ENCODE measurements around the gene AIPL1.

AIPL1 gene

DNA sequence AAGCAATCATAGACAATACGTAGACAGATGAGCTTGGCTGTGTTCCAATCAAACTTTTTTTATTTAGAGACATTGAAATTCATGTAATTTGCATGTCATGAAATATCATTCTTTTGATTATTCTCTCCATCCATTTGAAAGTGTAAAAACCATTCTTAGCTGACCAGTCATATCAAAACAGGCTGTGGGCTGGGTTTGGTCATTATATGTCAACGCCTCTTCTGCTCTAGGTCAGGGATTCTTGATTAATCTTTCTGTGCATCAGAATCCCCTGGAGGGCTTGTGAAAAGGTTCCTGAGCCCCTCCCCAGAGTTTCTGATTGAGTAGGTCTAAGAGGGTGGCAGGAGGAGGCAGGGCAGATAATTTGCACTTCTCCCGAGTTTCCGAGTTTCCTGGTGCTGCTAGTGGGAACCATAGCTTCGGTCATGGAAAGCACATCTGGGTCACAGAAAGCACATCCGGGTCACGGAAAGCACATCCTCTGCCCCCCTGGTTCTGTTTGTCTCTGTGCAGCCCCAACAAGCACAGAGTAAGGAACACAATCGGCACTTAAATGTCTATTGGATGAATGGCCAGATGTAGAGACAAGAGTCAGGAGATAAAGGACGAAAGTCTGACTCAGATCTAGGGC is 25.7 kb upstream of the AIPL1 start:
- TF ChIP-seq GATA3 (IDR thresholded peaks at IDR 0.05; ENCODE audit: low read depth, low read length) (no peak), GATA2 (IDR thresholded peaks at IDR 0.05; ENCODE audit: low read depth, low read length) (no peak)

GRCh38 chr17:6458460-6458950 is 23.6 kb upstream of the AIPL1 start:
- no peak for TF ChIP-seq GATA2 (IDR thresholded peaks at IDR 0.05; ENCODE audit: low read depth, low read length)
- no peak for TF ChIP-seq GATA3 (IDR thresholded peaks at IDR 0.05; ENCODE audit: low read depth, low read length)

DNA sequence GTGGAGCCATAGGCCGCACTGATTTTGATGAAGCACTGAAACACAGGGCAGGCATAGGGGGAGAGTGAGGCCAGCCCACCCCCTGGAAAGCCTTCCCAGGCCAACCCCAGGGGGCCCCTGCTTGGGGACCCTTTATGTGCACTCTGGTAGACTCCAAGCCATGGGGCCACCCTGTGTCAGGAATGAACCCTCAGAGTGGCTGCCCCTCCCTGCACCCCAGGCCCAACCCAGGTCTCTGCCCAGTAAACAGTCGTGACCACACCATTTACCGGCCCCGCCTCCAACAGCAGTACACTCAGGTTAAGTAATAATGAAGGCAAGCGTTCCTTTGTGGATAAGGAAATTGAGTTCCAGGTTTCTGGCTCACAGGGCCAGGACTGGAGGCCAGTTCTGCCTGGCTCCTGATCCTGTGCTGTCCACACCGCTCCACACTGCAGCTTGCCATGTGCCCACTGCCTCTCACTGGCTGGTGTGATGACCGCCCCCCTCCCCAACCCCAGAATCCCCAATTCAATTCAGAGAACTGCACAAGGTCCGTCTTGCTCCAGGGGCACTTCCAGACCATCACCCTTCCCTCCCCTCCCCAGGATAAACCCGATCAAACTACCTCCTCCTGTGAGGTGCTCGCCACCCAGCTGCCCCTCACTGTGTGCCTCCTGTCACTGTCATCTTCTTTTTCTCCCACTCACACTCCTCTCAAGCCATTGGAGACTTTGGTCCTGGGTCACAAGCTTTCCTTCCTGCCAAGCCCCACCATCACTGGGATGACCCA is 23.0 kb upstream of the AIPL1 start:
- TF ChIP-seq GATA2 (IDR thresholded peaks at IDR 0.05; ENCODE audit: low read depth, low read length) = no peak
- no peak for TF ChIP-seq GATA3 (IDR thresholded peaks at IDR 0.05; ENCODE audit: low read depth, low read length)

DNA sequence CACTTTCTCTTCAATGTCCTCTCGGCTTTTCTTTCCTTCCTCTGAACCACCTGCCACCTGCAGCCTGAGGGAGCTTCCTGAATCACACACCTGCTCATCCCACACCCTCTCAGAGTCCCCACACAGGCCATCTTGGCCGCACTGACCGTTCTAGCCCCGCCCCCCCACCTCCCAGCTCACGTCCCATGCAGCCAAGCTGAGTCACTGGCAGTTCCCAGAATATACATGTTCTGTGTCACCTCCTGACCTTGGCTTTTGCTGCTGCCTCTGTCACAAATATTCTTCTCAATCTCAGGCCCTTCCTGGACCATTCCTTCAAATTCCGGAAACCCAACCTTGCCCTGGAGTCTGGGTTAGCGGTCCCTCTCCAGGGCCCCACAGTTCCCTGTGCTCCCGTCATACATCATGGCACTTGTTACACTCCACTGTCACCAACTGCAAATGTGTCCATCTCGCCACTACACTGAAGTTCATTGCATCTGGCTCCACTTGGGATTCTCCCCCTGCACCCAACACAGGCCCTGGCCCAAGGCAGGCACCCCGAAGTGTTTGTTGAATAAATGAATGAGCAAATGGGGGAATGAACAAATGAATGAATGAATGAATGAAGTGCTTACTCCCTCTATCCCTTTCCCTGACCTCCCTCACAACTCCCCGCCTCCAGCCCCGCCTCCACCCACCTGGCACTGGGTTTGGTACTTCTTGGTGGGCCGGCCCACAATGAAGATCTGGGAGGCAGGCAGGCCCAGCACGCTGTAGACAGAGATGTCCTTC is 22.2 kb upstream of the AIPL1 start:
- TF ChIP-seq GATA3 (IDR thresholded peaks at IDR 0.05; ENCODE audit: low read depth, low read length) (no peak), GATA2 (IDR thresholded peaks at IDR 0.05; ENCODE audit: low read depth, low read length) (no peak)

- no peak for TF ChIP-seq GATA2 (IDR thresholded peaks at IDR 0.05; ENCODE audit: low read depth, low read length)
- TF ChIP-seq GATA3 (IDR thresholded peaks at IDR 0.05; ENCODE audit: low read depth, low read length) = no peak
Observed at GRCh38 chr17:6456321-6456720, 21.4 kb upstream of the AIPL1 start.

GRCh38 chr17:6455321-6455705 is 20.4 kb upstream of the AIPL1 start:
- TF ChIP-seq GATA3 (IDR thresholded peaks at IDR 0.05; ENCODE audit: low read depth, low read length) (no peak), GATA2 (IDR thresholded peaks at IDR 0.05; ENCODE audit: low read depth, low read length) (no peak)

- no peak for TF ChIP-seq GATA2 (IDR thresholded peaks at IDR 0.05; ENCODE audit: low read depth, low read length)
Observed at GRCh38 chr17:6454495-6455320, 19.8 kb upstream of the AIPL1 start.

GRCh38 chr17:6453279-6454024 is 18.5 kb upstream of the AIPL1 start:
- TF ChIP-seq GATA3 (IDR thresholded peaks at IDR 0.05; ENCODE audit: low read depth, low read length) (no peak), GATA2 (IDR thresholded peaks at IDR 0.05; ENCODE audit: low read depth, low read length) (no peak)

- TF ChIP-seq GATA2 (IDR thresholded peaks at IDR 0.05; ENCODE audit: low read depth, low read length) (no peak), GATA3 (IDR thresholded peaks at IDR 0.05; ENCODE audit: low read depth, low read length) (no peak)
Observed at GRCh38 chr17:6452471-6453266, 17.7 kb upstream of the AIPL1 start.

DNA sequence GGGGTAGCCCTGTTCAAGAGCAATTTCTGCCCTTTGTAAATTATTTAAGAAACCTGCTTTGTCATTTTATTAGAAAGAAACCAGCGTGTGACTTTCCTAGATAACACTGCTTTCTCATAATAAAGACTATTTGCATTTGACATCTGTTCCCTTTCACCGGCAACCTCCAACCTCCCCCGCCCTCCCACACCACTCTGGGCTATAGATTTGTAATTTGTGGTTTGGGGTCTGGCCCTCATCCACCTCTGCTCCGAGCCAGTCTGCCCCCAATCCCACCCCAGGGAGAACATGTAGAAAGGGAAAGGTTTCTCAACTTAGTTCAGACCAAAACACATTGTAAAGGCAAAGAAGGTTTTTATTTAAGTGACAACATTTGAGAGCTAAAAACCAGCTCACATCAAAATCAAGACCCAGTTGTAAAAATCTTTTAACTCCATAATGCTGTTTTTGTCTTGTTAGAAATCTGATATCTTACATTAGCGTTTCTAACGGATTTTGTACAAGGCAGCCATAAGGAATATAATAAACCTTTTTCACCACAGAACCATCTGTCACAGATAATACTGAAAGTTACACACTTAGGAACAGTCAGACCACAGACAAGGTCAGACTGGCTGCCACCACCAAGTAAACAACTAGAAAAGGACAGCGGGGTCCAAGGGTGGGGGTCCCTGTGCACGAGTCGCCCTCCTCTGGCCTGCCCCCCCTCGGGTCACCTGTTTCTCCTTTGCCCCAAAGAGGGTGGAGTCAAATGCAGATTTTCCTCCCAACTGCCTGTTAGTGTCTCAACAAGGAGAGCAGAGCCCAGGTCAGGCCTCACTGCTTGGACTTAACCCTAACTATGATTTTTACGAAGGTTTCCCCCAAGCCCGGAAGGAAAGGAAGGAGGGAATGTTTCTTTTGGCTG is 16.3 kb upstream of the AIPL1 start:
- TF ChIP-seq GATA3 (IDR thresholded peaks at IDR 0.05; ENCODE audit: low read depth, low read length) = no peak
- no peak for TF ChIP-seq GATA2 (IDR thresholded peaks at IDR 0.05; ENCODE audit: low read depth, low read length)

- no peak for TF ChIP-seq GATA2 (IDR thresholded peaks at IDR 0.05; ENCODE audit: low read depth, low read length)
- TF ChIP-seq GATA3 (IDR thresholded peaks at IDR 0.05; ENCODE audit: low read depth, low read length) = no peak
Observed at GRCh38 chr17:6449307-6449706, 14.4 kb upstream of the AIPL1 start.
